Stimulated activated CD4-positive, alpha-beta T cell treated with anti-CD3 and anti-CD28 coated beads, Interleukin-4, amount 100 ng/mL, for 1 hour (primary cell): ENCODE results near the gene CYFIP1.

Experiments
- DNase-seq: peaks from one replicate; pipeline ENCODE4 v3.0.0-alpha.2; 2020

CYFIP1 gene

DNA sequence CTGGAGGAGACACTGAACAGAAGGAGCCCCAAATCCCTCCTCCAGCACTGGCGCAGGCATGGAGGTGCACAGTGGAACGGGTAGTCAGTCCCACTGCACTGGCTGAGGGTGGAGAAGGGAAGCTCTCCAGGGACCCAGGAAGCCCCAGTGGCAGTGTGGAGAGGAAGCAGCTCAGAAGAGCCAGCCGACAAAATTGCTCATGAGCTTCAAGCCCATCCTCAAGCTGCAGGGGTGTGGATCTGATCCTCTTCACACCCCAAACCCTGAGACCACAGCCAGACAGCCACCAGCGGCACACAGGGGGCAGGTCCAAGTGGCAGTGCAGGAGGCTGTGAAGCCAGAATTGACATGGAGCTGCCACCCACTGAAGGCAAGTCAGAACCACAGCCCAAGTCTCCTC is 32.1 kb downstream of the CYFIP1 start:
- DNase-seq = no peak

DNA sequence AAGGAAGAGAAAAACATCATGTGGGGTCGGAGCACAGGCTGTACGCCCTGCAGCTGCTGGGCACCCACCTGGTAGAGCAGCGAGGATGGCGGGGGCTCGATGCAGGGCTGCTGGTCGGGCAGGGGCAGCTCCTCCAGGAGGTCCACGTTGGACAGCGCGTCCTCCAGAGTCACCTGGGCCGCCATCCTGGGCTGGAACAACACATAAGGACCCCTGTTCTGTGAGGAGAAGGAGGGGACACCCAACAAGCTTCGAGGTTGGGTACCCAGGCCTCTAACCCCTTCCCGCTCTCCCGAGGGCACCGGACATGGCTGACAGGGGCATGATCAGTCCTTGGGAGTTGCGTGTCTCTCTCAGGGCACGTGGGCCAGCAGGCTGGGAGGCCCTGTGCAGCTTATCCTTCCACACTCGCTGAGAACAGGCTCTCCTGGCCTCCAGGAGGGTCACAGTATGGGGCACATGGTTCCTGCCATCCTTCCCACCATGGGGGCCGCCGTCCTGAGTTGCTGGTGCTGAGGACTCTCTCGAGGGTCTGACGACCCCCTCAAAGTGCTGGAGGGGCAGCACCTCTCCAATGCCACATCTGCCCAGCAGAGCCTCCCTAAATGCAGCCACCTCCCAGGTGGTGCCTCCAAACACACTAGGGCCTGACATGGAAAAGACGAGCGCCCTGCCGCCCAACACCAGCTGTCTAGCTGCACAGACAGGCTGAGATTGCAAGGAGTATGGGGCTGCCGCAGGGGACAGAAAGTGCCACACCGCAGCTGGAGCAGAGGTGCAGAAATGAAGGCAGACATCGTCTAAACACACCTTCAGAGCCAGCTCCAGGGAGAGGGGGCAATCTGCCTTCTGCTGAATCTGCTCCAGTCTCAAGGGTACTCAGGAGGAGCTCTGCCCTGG is 32.8 kb downstream of the CYFIP1 start:
- no peak for DNase-seq

DNA sequence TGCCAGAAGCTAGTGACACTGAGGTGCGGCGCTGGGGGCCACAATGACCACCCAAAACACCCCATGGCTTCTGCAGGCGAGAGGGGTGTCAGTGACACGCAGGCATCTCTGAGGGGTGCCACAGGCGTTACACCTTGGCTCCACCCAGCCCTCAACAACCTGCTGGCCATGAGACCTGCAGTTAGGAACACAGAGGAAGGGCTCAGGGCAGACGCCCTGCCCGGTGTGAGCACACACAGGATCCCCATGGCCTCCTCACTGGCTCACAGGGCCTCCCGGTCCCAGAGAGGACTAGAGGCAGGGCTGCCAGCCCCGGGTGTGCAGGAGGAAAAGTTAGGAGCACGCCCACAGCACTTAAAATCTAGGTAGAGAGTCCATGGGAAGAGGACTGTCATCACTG is 35.1 kb downstream of the CYFIP1 start:
- DNase-seq = no peak

- DNase-seq = no peak
Measured at GRCh38 chr15:22944651-22945050, 35.5 kb downstream of the CYFIP1 start.

DNA sequence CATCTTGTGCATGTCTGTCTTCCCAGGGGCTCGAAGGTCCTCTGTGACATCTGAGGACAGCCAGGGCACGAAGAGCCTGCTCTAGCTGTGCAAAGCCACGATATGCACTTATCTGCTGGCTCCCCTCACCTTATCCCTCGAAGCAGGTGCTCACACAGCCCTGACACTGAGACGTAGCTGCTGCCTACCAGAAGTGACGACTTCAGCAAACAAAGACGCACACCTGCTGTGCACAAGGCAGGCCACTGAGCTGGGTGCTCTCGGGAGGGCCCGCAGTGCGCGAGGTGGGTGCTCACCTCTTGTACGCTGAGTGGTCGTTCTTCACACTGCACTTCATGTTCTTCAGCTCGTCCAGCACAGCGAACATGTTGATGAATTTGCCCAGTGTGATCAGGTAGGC is 37.3 kb downstream of the CYFIP1 start:
- DNase-seq = no peak

DNA sequence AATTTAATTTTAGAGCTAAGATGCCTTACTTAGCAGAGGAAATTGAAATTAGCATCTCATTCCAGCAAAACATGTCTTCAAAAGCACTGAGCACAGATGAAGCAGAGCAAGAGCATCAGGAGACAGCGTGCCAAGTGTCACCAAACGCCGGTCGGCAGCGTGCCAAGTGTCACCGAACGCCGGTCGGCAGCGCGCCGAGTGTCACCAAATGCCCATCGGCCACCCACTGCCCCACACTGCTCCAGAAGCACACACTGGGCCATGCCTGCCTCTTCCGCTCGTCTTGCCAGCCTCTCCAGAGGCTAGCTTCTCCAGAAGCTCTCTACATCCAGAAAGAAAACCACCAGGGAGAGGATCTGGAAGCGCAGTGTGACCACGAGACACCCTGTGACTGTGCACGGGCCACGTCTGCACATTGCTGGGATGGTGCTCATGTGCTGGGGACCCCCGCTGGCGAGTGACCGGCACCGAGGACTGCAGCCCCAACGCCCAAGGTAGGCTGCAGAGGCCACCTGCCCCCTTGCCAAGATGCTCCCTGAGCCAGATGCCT is 37.8 kb downstream of the CYFIP1 start:
- no peak for DNase-seq

DNA sequence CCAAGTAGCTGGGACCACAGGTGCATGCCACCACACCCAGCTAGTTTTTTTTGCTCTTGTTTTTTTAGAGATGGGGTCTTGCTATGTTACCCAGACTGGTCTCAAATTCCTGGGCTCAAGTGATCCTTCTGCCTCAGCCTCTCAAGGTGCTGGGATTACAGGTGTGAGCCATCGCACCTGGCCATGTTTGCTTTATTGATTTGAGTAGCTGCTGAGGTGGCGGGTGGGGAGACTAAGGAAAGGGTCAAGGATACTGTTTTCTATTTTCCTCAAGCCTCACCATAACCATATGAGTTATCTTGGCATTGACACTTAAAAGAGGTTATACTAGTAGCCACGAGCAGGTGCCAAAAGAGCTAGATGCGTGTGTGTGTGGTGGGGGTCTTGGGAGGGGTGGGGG is 39.0 kb downstream of the CYFIP1 start:
- DNase-seq = no peak

DNA sequence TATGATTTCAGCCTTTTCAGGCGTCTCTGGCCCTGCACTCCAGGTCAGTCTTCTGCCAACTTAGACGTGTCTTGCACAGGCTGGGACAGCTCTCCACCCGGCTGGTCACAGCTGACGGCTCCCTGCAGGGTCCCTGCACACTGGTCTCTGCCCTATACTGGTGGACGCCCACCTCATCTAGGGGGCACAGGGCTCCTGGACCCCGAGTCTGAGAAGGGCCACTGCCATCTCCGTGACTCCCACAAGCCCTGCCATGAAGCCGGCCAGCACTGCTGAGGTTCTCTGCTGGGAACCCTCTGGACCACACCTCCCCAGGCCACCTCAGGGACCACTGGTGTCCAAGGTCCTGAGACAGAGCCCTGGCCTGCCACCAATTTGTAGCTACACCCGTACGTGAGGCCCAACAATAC is 40.5 kb downstream of the CYFIP1 start:
- no peak for DNase-seq

DNA sequence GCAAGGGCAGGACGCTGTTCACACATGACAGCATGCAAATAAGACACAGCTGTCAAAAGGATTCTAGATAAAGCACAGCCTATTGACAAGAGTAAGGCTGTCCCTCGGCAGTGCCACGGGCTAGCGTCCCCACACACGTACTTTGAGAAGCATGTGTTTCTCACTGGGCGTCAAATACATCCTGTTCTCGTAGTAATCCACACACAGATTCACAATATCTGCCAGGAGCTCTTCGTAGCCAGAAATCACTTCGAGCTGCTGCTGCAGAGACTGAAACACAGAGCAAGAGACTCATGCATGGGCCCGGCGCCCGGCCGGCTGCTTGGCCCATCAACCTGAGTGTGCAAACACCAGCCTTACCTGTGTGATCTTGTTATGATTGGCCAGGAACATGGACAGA is 41.1 kb downstream of the CYFIP1 start:
- no peak for DNase-seq

DNA sequence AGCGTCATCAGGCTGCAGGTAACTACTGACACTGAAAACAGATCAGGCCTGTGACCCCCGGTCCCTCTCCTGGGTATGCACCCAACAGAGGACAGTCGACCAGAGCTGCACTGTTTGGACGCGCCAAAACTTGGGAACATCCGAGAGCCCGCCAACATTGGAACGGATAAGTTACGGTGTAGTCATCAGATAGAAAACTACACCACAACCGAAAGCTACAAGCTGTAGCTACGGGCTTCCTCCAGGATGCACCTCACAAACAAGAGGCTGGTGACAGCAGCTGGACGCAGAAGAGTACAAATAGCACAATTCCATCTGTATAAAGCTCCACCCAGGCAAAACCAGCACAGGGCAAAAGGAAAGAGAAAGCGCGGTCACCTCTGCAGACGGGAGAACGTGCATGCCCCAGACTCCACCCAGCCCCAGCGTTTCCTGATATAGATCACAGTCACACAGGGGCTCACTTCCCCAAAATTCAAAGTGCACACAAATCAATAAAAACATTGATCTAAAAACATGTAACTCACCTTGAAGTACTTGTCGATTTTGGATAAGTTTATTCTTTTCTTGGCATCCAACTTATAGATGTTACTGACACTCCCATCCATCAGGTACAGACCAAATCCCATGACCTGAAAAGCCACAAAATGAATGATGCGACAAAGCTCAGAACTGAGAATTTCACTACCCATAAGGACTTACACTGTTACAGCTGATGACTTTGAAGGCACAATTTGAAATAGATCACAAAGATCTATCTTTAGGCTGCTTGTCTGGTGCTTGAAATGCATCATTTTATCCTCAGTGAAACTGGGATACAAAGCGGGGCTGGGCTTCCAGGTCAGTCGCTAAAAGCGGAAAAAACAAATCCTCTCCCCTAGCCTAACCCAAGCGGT is 43.3 kb downstream of the CYFIP1 start:
- DNase-seq = no peak

- no peak for DNase-seq
Measured at GRCh38 chr15:22933641-22934061, 46.5 kb downstream of the CYFIP1 start.

- DNase-seq = no peak
Measured at GRCh38 chr15:22931784-22932536, 48.2 kb downstream of the CYFIP1 start.

DNA sequence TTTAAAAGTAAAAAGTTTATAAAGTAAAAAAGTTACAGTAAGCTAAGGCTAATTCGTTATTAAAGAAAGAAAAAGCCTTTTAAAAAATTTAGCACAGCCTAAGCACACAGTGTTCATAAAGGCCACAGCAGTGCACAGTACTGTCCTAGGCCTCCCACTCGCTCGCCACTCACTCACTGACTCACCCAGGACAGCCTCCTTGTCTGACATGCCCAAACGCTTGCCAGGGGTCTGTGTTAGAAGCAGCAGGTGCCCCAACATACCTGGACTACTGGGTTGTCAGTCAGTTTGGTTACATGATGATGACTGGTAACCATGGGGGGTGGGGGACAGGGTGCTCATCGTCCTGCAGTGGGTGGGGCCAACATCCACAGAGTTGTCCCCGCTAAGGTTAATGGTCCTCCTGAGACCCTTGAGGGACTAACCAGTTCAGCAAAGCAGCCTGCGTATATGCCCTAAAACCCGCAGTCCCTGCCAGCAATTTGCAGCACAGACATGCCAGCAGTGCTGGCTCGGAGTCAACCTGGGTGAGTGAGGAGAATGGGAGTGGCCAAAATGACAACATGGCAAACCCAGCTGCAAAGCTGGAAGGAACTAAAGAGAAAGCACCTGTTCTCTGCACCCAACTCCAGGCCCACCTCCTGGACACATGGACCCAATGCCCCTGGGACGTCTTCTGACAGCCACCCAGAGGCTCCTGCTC is 49.2 kb downstream of the CYFIP1 start:
- DNase-seq = no peak

- no peak for DNase-seq
Measured at GRCh38 chr15:22927761-22928160, 52.4 kb downstream of the CYFIP1 start.

DNA sequence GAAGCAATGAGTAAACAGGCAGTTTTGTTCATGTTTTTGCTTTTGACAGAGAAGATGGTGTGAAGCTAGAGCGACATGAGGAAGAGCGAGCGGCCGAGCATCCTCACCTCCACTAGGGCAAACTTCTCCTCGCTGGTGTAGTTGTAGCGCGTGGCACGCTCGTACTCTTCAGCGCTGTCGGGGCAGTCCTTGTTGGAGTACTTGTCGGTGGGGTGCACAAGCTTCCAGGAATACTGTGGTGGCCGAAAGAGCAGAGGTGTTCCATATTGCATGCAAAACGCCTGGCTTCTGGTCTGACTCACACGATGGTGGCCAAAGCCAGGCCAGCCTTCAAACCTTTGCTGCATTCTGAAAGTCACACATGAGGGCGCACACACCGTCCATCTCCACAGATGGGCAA is 54.3 kb downstream of the CYFIP1 start:
- no peak for DNase-seq

DNA sequence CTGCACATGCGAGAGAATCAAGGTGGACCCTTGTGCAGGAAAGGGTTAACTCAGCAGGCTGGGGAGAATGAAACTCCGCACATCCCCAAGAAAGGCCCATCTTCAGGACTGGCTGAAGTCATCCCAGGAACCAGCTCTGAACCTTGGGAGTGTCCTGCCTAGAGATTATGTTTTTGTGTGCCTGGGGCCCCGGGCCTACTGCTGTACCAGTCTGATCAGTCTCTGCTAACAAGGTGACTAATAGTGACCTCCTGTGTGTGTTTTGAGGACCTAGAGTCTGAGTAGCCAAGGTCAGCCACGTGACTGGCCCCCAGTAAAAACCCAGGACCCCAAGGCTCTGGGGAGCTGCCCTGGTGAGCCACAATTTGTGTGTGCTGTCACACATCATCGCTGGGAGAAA is 58.2 kb downstream of the CYFIP1 start:
- no peak for DNase-seq

- DNase-seq = no peak
Measured at GRCh38 chr15:22919171-22919570, 61.0 kb downstream of the CYFIP1 start.

GRCh38 chr15:22918596-22919140 is 61.5 kb downstream of the CYFIP1 start:
- no peak for DNase-seq

- no peak for DNase-seq
Measured at GRCh38 chr15:22918056-22918455, 62.1 kb downstream of the CYFIP1 start.

GRCh38 chr15:22917556-22917955 is 62.6 kb downstream of the CYFIP1 start:
- no peak for DNase-seq

- no peak for DNase-seq
Measured at GRCh38 chr15:22916606-22917350, 63.4 kb downstream of the CYFIP1 start.
